Ovary (tissue), 3 donors: ENCODE data around the gene CASD1.

ENCODE experiments used
- EP300 ChIP-seq: sonication (generic); formaldehyde crosslinking; IDR thresholded peaks from one replicate; pipeline ENCODE4 v1.6.1; 2017; ENCODE audit warnings: antibody characterized with exemption
- POLR2A ChIP-seq: fragments of 450-650 bp; IDR thresholded peaks from one replicate; pipeline ENCODE4 v1.6.1; 2017; ENCODE audit warnings: antibody characterized with exemption, mild to moderate bottlenecking, moderate library complexity
- TF ChIP-seq, protein P1 (sequence below), 3 donors: fragments of 450-650 bp in 2 of 3; fragments of 200-600 bp in 1 of 3; IDR thresholded peaks; one replicate each; pipeline versions ENCODE4 v1.5.1 to v1.8.0; 2016 to 2022; ENCODE audit warnings: antibody characterized with exemption in 3 of 3, mild to moderate bottlenecking in 1 of 3
- donor health status: DM: no; HTN: no; CAD: no.

DNA sequence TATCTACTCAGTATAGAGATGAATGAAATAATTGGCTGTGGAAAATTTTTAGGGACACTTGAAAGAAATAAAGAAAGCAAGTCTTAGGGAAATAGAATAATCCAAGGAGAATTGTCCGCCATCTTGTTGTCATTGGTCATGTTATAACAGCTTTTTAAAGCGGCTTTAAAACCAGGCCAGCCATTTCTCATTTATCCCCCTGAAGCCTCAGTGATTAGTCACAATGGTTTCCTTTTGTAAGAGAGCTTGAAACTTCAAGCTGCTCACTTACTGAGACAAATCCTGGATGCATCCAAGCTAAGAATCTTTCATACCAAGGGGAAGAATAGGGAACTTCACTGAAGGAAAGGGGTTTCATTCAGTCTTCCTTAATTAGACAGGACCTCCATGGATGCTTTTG lies 78.5 kb downstream of the CASD1 start:
- TF ChIP-seq, protein P1, sequence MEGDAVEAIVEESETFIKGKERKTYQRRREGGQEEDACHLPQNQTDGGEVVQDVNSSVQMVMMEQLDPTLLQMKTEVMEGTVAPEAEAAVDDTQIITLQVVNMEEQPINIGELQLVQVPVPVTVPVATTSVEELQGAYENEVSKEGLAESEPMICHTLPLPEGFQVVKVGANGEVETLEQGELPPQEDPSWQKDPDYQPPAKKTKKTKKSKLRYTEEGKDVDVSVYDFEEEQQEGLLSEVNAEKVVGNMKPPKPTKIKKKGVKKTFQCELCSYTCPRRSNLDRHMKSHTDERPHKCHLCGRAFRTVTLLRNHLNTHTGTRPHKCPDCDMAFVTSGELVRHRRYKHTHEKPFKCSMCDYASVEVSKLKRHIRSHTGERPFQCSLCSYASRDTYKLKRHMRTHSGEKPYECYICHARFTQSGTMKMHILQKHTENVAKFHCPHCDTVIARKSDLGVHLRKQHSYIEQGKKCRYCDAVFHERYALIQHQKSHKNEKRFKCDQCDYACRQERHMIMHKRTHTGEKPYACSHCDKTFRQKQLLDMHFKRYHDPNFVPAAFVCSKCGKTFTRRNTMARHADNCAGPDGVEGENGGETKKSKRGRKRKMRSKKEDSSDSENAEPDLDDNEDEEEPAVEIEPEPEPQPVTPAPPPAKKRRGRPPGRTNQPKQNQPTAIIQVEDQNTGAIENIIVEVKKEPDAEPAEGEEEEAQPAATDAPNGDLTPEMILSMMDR (IDR thresholded peaks at IDR 0.05), result no peak
- no peak for TF ChIP-seq POLR2A
- no peak for TF ChIP-seq EP300
